Endothelial cell of umbilical vein (primary cell): Measurements from ENCODE around the gene SEC62.

ENCODE experiments used
- POLR2A ChIP-seq: IDR thresholded peaks from 2 replicates; pipeline ENCODE4 v1.6.1; 2012; ENCODE audit warnings: low read depth, mild to moderate bottlenecking, control low read depth, low read length
- POLR2AphosphoS5 ChIP-seq: IDR thresholded peaks from 2 replicates; pipeline ENCODE4 v1.6.1; 2012; ENCODE audit warnings: low read depth, mild to moderate bottlenecking, control low read depth, low read length, moderate library complexity; ENCODE audit not compliant: insufficient read depth
- TF ChIP-seq, protein P1 (sequence below), 2 donors: IDR thresholded peaks; 1 replicate in 1 of 2; 2 replicates in 1 of 2; pipeline ENCODE4 v1.5.1; 2011; ENCODE audit warnings: low read length in 2 of 2, mild to moderate bottlenecking in 2 of 2, moderate library complexity in 2 of 2, control low read depth in 1 of 2, inconsistent platforms in 1 of 2, low read depth in 1 of 2; ENCODE audit not compliant: insufficient read depth in 1 of 2; ENCODE audit errors: extremely low read depth in 1 of 2

- TF ChIP-seq, protein P1, sequence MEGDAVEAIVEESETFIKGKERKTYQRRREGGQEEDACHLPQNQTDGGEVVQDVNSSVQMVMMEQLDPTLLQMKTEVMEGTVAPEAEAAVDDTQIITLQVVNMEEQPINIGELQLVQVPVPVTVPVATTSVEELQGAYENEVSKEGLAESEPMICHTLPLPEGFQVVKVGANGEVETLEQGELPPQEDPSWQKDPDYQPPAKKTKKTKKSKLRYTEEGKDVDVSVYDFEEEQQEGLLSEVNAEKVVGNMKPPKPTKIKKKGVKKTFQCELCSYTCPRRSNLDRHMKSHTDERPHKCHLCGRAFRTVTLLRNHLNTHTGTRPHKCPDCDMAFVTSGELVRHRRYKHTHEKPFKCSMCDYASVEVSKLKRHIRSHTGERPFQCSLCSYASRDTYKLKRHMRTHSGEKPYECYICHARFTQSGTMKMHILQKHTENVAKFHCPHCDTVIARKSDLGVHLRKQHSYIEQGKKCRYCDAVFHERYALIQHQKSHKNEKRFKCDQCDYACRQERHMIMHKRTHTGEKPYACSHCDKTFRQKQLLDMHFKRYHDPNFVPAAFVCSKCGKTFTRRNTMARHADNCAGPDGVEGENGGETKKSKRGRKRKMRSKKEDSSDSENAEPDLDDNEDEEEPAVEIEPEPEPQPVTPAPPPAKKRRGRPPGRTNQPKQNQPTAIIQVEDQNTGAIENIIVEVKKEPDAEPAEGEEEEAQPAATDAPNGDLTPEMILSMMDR (IDR thresholded peaks at IDR 0.05; ENCODE audit: extremely low read depth in 1 of 2, insufficient read depth in 1 of 2, low read depth in 1 of 2, low read length in 2 of 2) = no peak
- TF ChIP-seq POLR2AphosphoS5 = no peak
- no peak for TF ChIP-seq POLR2A
Measured at GRCh38 chr3:170046269-170047132, 79.9 kb downstream of the SEC62 start.
